Activated naive CD4-positive, alpha-beta T cell treated with anti-CD3 and anti-CD28 coated beads for 36 hours (primary cell): ENCODE measurements around the gene KPNA3. TPM values are rescaled to one million over a fixed set of nuclear protein-coding genes. Genes with fewer than 3 reads are reported as not detected.
"Not testable (repeated sequence)": the region's sequence is repeated elsewhere in the genome, so short reads cannot be mapped to it uniquely, and the experiment has no call there.

Experiments used
- CTCF ChIA-PET: fragments of 350-600 bp; sonication (Branson Sonifier 250); formaldehyde crosslinking; loops from one replicate; lab custom pipeline; 2021; ENCODE audit warnings: antibody characterized with exemption; lab: Charles Lee
- DNase-seq: peaks from one replicate; pipeline ENCODE4 v3.0.0-alpha.2; 2020
- H3K27ac Mint-ChIP-seq: one replicate; pipeline ENCODE4 v1.8.0; 2021; ENCODE audit warnings: mild to moderate bottlenecking, mixed read lengths
- H3K27me3 Mint-ChIP-seq: one replicate; pipeline ENCODE4 v1.8.0; 2021; ENCODE audit warnings: low read depth, mixed read lengths
- H3K36me3 Mint-ChIP-seq: one replicate; pipeline ENCODE4 v1.8.0; 2021; ENCODE audit warnings: low read depth, mixed read lengths
- H3K4me1 Mint-ChIP-seq: one replicate; pipeline ENCODE4 v1.8.0; 2021; ENCODE audit warnings: low read depth, mixed read lengths
- H3K4me3 Mint-ChIP-seq: one replicate; pipeline ENCODE4 v1.8.0; 2021; ENCODE audit warnings: mild to moderate bottlenecking, moderate library complexity, mixed read lengths
- H3K9me3 Mint-ChIP-seq: one replicate; pipeline ENCODE4 v1.8.0; 2021; ENCODE audit warnings: mixed read lengths
- intact Hi-C: fragments of 100-400 bp; cut with micrococcal nuclease; formaldehyde crosslinking; loops from one replicate; pipeline ENCODE4 v1.15.1; 2023
- total RNA-seq, 2 experiments: library from RNA; stranded (reverse); gene quantifications; one replicate each; pipeline ENCODE4 v1.2.3, GENCODE V29; 2021

Gene KPNA3
- total RNA-seq, 2 experiments from 2014 or later: 47.9 to 50.7 TPM

GRCh38 chr13:49733181-49733951 is 59.1 kb downstream of the KPNA3 start:
- Mint-ChIP-seq H3K4me3 (no peak overlapping the region), H3K36me3 (peaks cover 14% of the 10 kb centered on the region), H3K27me3 (no peaks in the 10 kb centered on the region), H3K27ac (no peak overlapping the region), H3K9me3 (no peaks in the 10 kb centered on the region), H3K4me1 (no peaks in the 10 kb centered on the region)
- no peak for DNase-seq
- intact Hi-C loops: no loop called here
- CTCF ChIA-PET: interaction anchor here (0.6 to 1.0 kb wide), 2 partner anchors 11 to 358 kb away, joined by 4 to 7 read pairs; no protein-coding TSS in a partner anchor

GRCh38 chr13:49731766-49732165 is 60.7 kb downstream of the KPNA3 start:
- intact Hi-C loops: no loop called here
- DNase-seq: no peak
- H3K36me3 Mint-ChIP-seq: peaks cover 26% of the 10 kb centered on the region
- CTCF ChIA-PET: no interaction called here
- no peak overlapping the region for H3K4me3 Mint-ChIP-seq
- no peaks in the 10 kb centered on the region for H3K9me3 Mint-ChIP-seq
- no peaks in the 10 kb centered on the region for H3K4me1 Mint-ChIP-seq
- H3K27ac Mint-ChIP-seq: no peak overlapping the region
- H3K27me3 Mint-ChIP-seq: no peaks in the 10 kb centered on the region

GRCh38 chr13:49716615-49717014 is 75.9 kb downstream of the KPNA3 start:
- intact Hi-C loops: no loop called here
- CTCF ChIA-PET: interaction anchor here (0.6 kb wide), 1 partner anchor 66 kb away, joined by 3 read pairs; no protein-coding TSS in a partner anchor

GRCh38 chr13:49714757-49715156 is 77.7 kb downstream of the KPNA3 start:
- no peak overlapping the region for H3K4me3 Mint-ChIP-seq
- no peaks in the 10 kb centered on the region for H3K4me1 Mint-ChIP-seq
- CTCF ChIA-PET: no interaction called here
- peaks cover 12% of the 10 kb centered on the region for H3K9me3 Mint-ChIP-seq
- peaks cover 56% of the 10 kb centered on the region for H3K36me3 Mint-ChIP-seq
- DNase-seq: no peak
- no peak overlapping the region for H3K27ac Mint-ChIP-seq
- no peaks in the 10 kb centered on the region for H3K27me3 Mint-ChIP-seq
- intact Hi-C loops: no loop called here

More at GRCh38 chr13:49716615-49717014, 75.9 kb downstream of the KPNA3 start:
- Mint-ChIP-seq H3K36me3 (peaks cover 63% of the 10 kb centered on the region), H3K4me1 (no peaks in the 10 kb centered on the region), H3K27me3 (no peaks in the 10 kb centered on the region), H3K4me3 (no peak overlapping the region), H3K9me3 (peaks cover 12% of the 10 kb centered on the region), H3K27ac (no peak overlapping the region)
- no peak for DNase-seq

GRCh38 chr13:49711218-49711863 is 81.1 kb downstream of the KPNA3 start:
- CTCF ChIA-PET: interaction anchor here (1.0 kb wide), 1 partner anchor 136 kb away, joined by 3 read pairs; no protein-coding TSS in a partner anchor
- no peak overlapping the region for H3K27ac Mint-ChIP-seq
- H3K9me3 Mint-ChIP-seq: peaks cover 7% of the 10 kb centered on the region
- no peak overlapping the region for H3K4me3 Mint-ChIP-seq
- no peak for DNase-seq
- peaks cover 35% of the 10 kb centered on the region for H3K36me3 Mint-ChIP-seq
- H3K4me1 Mint-ChIP-seq: no peaks in the 10 kb centered on the region
- intact Hi-C loops: no loop called here
- no peaks in the 10 kb centered on the region for H3K27me3 Mint-ChIP-seq

- H3K4me1 Mint-ChIP-seq, DNase-seq, H3K27ac Mint-ChIP-seq, H3K27me3 Mint-ChIP-seq, H3K4me3 Mint-ChIP-seq, CTCF ChIA-PET, H3K9me3 Mint-ChIP-seq, intact Hi-C loops: not testable (repeated sequence)
- peaks cover 16% of the 10 kb centered on the region for H3K36me3 Mint-ChIP-seq
Observed at GRCh38 chr13:49704264-49704663, 88.2 kb downstream of the KPNA3 start.

GRCh38 chr13:49701491-49701890 is 91.0 kb downstream of the KPNA3 start:
- H3K9me3 Mint-ChIP-seq: no peaks in the 10 kb centered on the region
- peaks cover 12% of the 10 kb centered on the region for H3K36me3 Mint-ChIP-seq
- no peak for DNase-seq
- no peaks in the 10 kb centered on the region for H3K4me1 Mint-ChIP-seq
- H3K4me3 Mint-ChIP-seq: no peak overlapping the region
- intact Hi-C loops: no loop called here
- H3K27me3 Mint-ChIP-seq: no peaks in the 10 kb centered on the region
- CTCF ChIA-PET: no interaction called here
- no peak overlapping the region for H3K27ac Mint-ChIP-seq

- H3K27ac Mint-ChIP-seq: no peak overlapping the region
- no peak for DNase-seq
- intact Hi-C loops: no loop called here
- CTCF ChIA-PET: no interaction called here
- no peaks in the 10 kb centered on the region for H3K9me3 Mint-ChIP-seq
- peaks cover 11% of the 10 kb centered on the region for H3K36me3 Mint-ChIP-seq
- H3K4me3 Mint-ChIP-seq: no peak overlapping the region
- no peaks in the 10 kb centered on the region for H3K27me3 Mint-ChIP-seq
- H3K4me1 Mint-ChIP-seq: peaks cover 2% of the 10 kb centered on the region
Observed at GRCh38 chr13:49697468-49697867, 95.0 kb downstream of the KPNA3 start.

GRCh38 chr13:49694446-49694845 is 98.0 kb downstream of the KPNA3 start:
- intact Hi-C loops: loop anchor here (5.0 kb wide), 1 partner anchor 197 kb away; the partner anchor contains the start of gene PHF11
- Mint-ChIP-seq H3K4me3 (no peak overlapping the region), H3K4me1 (peaks cover 17% of the 10 kb centered on the region), H3K36me3 (no peaks in the 10 kb centered on the region), H3K27ac (no peak overlapping the region), H3K27me3 (no peaks in the 10 kb centered on the region), H3K9me3 (no peaks in the 10 kb centered on the region)
- CTCF ChIA-PET: no interaction called here
- DNase-seq: no peak

GRCh38 chr13:49693877-49694276 is 98.6 kb downstream of the KPNA3 start:
- intact Hi-C loops: loop anchor here (5.0 kb wide), 1 partner anchor 197 kb away; the partner anchor contains the start of gene PHF11
- Mint-ChIP-seq H3K4me3 (no peak overlapping the region), H3K27me3 (no peaks in the 10 kb centered on the region), H3K36me3 (peaks cover 1% of the 10 kb centered on the region), H3K4me1 (peaks cover 19% of the 10 kb centered on the region), H3K27ac (no peak overlapping the region), H3K9me3 (no peaks in the 10 kb centered on the region)
- CTCF ChIA-PET: no interaction called here
- DNase-seq: no peak

- Mint-ChIP-seq H3K36me3 (peaks cover 4% of the 10 kb centered on the region), H3K27ac (no peak overlapping the region), H3K27me3 (no peaks in the 10 kb centered on the region), H3K9me3 (no peaks in the 10 kb centered on the region), H3K4me3 (no peak overlapping the region), H3K4me1 (peaks cover 22% of the 10 kb centered on the region)
- DNase-seq: no peak
- CTCF ChIA-PET: no interaction called here
- intact Hi-C loops: loop anchor here (5.0 kb wide), 1 partner anchor 196 kb away; the partner anchor contains the start of gene PHF11
Observed at GRCh38 chr13:49693191-49693733, 99.2 kb downstream of the KPNA3 start.
